HG03457 (cell line): Measurements from ENCODE around the gene EXOC4.

ENCODE experiments used
- ATAC-seq: cut with Tn5 transposase; IDR thresholded peaks from one replicate; pipeline ENCODE4 v1.9.1; 2021; ENCODE audit warnings: moderate number of reproducible peaks; ENCODE audit not compliant: unreplicated experiment

EXOC4 gene

DNA sequence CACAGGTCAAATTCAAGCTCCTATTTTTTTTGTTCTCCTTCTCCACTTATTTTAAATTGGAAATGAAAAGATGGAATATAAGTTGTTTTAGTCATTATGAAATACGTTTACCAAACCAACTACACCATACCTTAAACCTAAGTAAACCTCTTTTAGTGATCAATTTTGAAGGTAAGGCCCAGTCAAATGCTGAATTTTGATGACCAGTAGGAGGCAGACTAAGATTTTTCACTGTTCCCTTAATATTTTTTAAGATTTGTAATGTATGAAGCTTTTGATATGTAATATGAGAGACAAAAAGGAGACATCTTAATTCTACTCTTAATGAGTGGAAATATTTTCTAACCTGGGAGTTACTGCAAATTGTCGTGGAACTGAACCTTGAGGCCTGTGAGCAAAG, 311.6 kb downstream of the EXOC4 start:
- no peak for ATAC-seq

DNA sequence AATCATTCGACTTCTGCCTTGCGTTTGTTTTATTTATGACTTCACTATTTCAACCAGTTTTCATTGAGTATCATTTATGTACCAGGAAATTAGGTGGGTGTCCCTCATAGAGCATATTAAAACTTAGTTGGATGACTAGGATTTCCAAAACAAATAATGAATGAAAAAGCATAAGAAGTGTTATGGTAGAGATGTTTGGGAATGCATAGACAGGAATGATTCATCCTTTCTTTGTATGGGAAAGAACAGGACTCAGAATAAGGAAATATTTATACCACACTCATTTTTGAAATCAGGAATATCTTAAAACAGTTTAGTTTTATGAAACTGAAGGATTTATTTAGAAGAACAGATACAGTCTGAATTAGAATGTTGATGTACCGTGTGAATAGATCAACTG, 315.7 kb downstream of the EXOC4 start:
- no peak for ATAC-seq

DNA sequence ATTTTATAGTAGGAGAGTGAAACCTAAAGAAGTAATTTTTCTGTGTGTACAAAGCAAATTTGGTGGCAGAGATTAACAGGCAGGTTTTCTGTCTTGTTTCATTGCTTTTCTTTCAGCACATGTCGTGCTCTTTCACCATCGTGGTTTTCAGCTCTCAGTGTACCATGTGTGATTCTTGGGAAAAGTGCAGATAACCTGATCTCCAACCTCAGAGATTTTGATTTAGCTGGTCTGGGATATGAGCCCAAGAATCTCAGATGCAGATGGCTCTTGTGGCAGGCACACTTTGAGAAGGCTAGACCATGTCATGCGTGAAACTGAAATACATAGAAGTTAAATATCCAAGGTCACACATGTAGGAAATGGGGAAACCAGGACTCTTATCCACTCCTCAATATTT, 317.4 kb downstream of the EXOC4 start:
- ATAC-seq = no peak

DNA sequence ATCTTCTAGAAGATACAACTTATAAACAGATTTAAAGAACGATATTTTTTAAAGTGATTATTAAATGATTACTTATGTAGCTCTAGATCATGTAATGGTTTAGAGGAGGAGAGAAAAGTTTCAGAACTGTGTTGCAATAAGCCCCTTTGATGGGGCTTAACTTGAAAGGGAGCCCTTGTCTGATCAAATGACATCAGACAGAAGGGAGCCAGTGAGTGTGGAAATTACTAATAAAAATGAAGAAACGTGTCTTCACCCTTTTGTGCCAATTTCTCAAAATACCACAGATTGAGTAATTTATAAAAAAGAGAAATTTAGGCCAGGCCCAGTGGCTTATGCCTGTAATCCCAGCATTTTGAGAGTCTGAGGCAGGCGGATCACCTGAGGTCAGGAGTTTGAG, 318.2 kb downstream of the EXOC4 start:
- ATAC-seq = no peak

- ATAC-seq = no peak
Observed at GRCh38 chr7:133572087-133572486, 319.2 kb downstream of the EXOC4 start.

- ATAC-seq = no peak
Observed at GRCh38 chr7:133572843-133573242, 320.0 kb downstream of the EXOC4 start.

DNA sequence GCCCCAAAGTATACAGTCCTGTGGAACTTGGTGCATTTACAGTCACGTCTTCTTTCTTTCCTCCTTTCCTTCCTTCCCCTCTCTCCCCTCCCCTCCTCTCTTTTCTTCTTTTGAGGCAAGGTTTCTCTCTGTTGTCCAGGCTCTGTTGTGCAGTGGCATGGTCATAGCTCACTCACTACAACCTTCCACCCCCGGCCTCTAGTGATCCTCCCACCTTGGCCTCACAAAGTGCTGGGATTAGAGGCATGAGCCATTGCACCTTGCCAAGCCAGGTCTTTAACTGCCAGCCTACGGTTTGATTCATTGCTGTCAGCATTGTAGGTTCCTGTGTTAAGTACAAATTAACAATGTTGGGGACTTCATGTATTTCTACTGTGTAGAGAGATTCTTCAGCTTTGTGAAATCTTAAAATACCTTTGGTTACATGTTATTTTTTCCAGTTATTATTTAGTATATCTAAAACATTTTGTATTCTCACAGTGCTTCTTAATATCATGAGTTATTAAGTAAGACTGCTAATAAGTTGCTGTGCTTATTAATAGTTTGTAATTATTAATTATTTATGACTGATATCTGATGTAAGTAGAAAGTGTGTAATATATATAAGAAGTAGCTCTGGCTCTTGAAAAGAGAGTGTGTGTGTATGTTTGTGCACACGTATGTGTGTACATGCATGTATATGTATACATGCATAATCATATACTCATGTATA, 320.8 kb downstream of the EXOC4 start:
- ATAC-seq = no peak

- no peak for ATAC-seq
Observed at GRCh38 chr7:133575726-133576440, 323.0 kb downstream of the EXOC4 start.

GRCh38 chr7:133576612-133577168, 323.8 kb downstream of the EXOC4 start:
- no peak for ATAC-seq

DNA sequence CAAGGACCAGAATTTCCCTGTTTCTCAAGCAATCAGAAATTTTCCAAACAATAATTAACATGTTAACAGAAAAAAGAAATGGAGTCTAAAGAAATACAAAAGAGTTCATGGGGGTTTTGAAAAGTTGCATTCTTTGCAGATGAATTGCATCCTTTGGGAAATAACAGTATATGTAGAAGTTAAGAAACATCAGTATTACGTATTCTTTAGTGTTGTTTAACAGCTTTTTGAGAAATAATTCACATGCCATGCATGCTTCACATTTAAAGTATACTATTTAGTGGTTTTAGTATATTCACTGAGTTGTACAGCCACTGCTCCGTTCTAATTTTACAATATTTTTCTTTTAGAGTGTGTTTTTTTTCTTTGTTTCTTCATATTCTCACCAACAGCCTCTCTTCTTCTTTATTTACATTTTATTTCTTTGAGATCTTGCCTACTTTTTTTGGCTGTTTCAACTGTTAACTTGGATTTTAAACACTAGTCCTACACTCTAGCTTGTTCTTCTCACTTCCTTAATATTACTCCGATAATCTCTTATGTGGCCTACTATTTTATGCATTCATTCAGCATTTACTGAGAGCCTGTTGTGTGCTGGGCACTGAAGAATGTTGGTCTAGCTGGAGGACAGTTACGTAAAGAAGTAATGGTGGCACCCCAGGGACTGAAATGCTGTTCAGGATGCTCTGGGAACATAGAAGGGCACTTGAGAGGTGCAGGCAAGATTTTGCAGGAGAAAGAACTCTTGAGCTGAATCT, 330.1 kb downstream of the EXOC4 start:
- ATAC-seq = no peak

DNA sequence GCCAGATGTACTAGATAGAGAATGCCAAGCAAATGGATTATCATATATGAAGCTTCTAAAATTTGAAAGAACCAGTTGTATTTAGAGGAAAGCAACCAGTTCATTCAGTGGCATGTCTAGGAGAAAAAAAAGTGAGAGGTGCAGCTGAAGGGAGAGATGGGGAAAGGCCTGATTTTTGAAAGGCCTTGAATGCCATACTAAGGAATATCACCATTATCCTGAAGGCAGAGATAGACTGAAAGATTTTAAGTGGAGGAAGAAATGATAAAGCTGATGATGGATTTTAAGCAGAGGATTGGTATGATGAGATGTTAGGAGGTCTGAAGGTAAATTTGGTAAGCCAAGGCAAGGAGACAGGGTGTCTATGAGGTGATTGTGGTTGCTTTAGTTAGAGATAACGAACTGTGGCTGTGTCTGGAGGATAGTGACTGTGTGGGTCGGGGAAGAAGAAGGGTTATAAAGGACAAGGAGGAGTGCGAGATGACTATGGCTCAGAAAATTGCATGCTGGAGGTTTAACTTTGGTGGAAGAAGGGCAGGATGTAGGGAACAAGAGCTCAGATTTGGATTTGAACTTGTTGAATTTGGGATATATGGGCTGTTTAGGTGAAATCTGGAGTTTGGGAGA, 330.8 kb downstream of the EXOC4 start:
- no peak for ATAC-seq

DNA sequence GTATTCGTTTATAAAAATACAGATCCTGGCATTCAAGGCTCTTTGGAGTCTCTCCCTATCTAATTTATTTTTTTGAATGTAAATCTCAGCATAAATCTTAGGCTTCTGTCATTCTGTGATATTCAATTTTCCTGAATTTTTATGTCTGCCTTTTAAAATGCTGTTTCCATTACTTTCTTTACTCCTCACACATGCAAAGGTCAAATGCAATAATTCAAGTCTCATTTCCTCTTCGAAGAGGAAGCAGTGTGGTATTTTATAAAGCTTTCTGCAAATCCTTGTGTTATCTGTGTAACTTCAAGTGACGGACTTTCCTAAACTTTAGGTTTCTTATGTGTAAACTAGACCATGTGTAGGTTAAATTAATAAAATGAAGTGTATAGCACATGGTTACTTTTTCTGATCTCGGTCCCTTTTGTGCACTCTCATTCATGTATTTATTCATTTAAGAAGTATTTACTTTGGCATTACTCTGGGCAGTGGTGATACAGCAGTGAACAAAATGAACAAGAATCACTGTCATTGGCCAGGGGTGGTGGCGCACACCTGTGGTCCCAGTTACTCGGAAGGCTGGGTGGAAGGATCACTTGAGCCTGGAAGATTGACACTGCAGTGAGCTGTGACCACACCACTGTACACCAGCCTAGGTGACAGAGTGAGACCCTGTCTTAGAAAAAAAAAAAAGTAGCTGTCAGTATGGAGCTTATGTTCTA, 332.2 kb downstream of the EXOC4 start:
- ATAC-seq = no peak

- ATAC-seq = no peak
Observed at GRCh38 chr7:133586253-133586652, 333.4 kb downstream of the EXOC4 start.

DNA sequence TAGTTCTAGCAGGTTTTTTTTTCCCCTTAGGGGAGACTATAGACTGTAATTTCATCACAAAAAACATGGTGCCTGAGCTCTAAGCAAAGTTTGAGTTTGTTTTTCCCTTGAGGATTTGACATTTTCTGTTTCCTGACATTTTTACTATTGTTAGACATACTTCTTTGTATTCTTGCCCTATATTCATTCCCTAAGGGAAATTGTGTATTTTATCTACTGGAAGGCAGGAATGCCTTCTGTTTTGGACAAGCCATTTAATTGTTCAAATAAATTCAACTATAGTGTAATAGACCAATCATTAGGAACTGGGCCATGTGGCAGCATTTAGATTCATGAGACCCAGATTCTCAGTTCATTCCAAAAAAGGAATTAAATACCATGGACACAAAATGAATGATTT, 335.0 kb downstream of the EXOC4 start:
- no peak for ATAC-seq

GRCh38 chr7:133590795-133591194, 337.9 kb downstream of the EXOC4 start:
- ATAC-seq = no peak

DNA sequence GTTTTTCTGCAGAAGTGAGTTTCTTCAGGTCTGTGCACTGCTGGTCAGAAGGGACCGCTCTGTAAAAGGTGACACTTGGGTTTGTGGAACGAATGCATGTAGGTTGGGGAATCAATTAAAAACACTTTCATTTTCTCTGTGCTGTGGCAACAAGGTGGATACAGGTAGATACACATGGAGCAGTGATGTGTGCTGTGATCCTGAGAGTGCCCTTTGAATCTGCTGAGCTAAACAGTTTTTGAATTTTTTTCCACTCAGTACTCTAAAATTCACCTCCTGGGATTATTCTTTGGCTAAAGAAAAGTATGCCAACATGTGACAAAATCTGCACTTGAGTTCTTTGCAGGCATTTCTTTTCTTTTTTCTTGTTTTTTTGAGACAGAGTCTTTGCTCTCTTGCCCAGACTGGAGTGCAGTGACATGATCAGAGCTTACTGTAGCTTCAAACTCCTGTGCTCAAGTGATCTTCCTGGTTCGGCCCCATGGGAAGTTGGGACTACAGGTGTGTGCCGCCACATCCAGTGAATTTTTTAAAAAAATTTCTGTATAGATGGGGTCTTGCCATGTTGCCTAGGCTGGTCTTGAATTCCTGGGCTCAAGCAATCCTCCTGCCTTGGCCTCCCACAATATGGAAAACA, 338.9 kb downstream of the EXOC4 start:
- ATAC-seq = no peak

DNA sequence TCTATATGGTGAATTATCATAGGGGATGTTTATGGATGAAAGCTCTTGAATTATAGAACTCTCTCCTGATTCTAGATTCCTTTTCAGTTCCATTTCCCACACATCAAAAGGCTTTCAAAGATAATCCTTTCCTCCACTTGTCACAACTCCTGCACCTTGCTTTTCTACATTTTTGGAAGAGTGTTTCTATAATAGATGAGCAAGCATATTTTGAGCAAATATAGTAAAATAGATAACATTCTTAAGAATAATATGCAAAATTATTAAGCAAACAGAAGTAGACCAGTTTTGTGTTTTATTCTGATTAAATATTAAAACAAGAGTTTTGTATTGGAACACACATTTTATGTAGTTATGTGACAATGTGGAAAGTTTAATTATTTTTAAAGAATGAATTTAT, 340.7 kb downstream of the EXOC4 start:
- no peak for ATAC-seq

DNA sequence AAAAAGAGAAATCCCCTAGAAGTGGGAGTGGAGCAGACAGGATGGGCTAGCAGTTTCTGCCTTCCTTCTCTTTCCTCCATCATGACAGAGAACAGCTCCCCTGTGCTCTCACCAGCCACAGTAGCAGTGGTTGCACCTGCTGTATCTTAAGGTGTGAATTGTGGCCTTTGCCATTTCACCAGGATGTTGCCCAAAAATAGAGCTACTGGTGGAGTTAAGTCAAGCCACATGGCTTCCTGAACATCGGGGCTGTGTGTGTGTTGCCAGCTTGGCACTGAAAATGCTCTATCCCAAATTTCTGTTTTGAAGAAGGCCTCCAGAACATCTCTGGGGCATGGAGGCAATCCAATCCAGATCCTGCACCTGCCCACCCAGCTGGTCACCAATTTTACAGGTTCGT, 348.7 kb downstream of the EXOC4 start:
- no peak for ATAC-seq

GRCh38 chr7:133602291-133602690, 349.4 kb downstream of the EXOC4 start:
- no peak for ATAC-seq

- no peak for ATAC-seq
Observed at GRCh38 chr7:133606991-133607390, 354.1 kb downstream of the EXOC4 start.
